ENCODE measurements around the gene TMEM269.

GRCh38 chr1:42766741-42767509 lies 17.9 kb upstream of the TMEM269 start, which contains the start of the genes C1orf50 and P3H1:
- TF ChIP-seq POLR2A (IDR thresholded peaks at IDR 0.05): peak; percentile 95 to 98
- TF ChIP-seq CTCF (IDR thresholded peaks at IDR 0.05): no peak

Data from Peyer's patch (tissue), 4 donors.